ENCODE results near the gene CAPS.

DNA sequence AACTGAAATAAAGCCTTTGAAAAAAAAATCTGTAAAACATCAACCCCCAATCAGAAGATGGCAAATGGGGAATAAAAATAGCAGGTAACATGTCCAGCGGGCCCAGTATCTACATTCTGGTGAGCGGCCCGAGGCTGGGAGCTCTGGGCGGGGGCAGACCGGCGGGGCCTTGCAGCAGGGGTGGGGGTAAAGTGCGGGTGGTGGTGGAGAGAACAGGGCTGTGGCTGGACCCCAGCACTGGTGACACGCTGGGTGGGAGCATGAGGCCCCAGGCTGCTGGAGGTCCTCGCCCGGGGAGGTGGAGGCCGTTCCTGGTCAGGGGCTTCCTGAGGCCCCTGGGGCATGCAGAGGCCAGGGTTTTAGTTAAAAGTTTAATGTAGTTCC lies 1.7 kb downstream of the CAPS start:
- TF ChIP-seq, protein P1, sequence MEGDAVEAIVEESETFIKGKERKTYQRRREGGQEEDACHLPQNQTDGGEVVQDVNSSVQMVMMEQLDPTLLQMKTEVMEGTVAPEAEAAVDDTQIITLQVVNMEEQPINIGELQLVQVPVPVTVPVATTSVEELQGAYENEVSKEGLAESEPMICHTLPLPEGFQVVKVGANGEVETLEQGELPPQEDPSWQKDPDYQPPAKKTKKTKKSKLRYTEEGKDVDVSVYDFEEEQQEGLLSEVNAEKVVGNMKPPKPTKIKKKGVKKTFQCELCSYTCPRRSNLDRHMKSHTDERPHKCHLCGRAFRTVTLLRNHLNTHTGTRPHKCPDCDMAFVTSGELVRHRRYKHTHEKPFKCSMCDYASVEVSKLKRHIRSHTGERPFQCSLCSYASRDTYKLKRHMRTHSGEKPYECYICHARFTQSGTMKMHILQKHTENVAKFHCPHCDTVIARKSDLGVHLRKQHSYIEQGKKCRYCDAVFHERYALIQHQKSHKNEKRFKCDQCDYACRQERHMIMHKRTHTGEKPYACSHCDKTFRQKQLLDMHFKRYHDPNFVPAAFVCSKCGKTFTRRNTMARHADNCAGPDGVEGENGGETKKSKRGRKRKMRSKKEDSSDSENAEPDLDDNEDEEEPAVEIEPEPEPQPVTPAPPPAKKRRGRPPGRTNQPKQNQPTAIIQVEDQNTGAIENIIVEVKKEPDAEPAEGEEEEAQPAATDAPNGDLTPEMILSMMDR (conservative IDR thresholded peaks at IDR 0.05; ENCODE audit: low read depth, low read length): no peak
- TF ChIP-seq EZH2phosphoT487 (IDR thresholded peaks at IDR 0.05; ENCODE audit: borderline replicate concordance, low read length): no peak
